HG03135 (cell line): ENCODE measurements around the gene TMEM182.

Source experiments
- ATAC-seq: cut with Tn5 transposase; IDR thresholded peaks from one replicate; pipeline ENCODE4 v1.9.1; 2021; ENCODE audit warnings: mild to moderate bottlenecking, moderate library complexity; ENCODE audit not compliant: unreplicated experiment

The TMEM182 gene

GRCh38 chr2:102850888-102851287 is 89.1 kb downstream of the TMEM182 start:
- no peak for ATAC-seq

GRCh38 chr2:102852867-102853266 is 91.0 kb downstream of the TMEM182 start:
- no peak for ATAC-seq
